Activated CD4-positive, alpha-beta memory T cell treated with anti-CD3 and anti-CD28 coated beads for 36 hours (primary cell): ENCODE results near the gene SSX2. TPM values are rescaled to one million over a fixed set of nuclear protein-coding genes. Genes with fewer than 3 reads are reported as not detected.
"Not testable (repeated sequence)": the region's sequence is repeated elsewhere in the genome, so short reads cannot be mapped to it uniquely, and the experiment has no call there.

Source experiments
- CTCF ChIA-PET: fragments of 350-600 bp; sonication (Branson Sonifier 250); formaldehyde crosslinking; loops from one replicate; lab custom pipeline; 2021; ENCODE audit warnings: antibody characterized with exemption, inconsistent platforms; lab: Charles Lee
- POLR2A ChIA-PET: fragments of 350-600 bp; sonication (Branson Sonifier 250); formaldehyde crosslinking; loops from one replicate; lab custom pipeline; 2021; ENCODE audit warnings: antibody characterized with exemption; lab: Charles Lee
- DNase-seq: peaks from one replicate; pipeline ENCODE4 v3.0.0-alpha.2; 2020
- H3K27ac Mint-ChIP-seq: one replicate; pipeline ENCODE4 v1.8.0; 2021; ENCODE audit warnings: mixed read lengths
- H3K27me3 Mint-ChIP-seq: one replicate; pipeline ENCODE4 v1.8.0; 2021; ENCODE audit warnings: mixed read lengths
- H3K36me3 Mint-ChIP-seq: one replicate; pipeline ENCODE4 v1.8.0; 2021; ENCODE audit warnings: mixed read lengths
- H3K4me1 Mint-ChIP-seq: one replicate; pipeline ENCODE4 v1.8.0; 2021; ENCODE audit warnings: low read depth, mixed read lengths
- H3K4me3 Mint-ChIP-seq: one replicate; pipeline ENCODE4 v1.8.0; 2021; ENCODE audit warnings: mild to moderate bottlenecking, mixed read lengths
- H3K9me3 Mint-ChIP-seq: one replicate; pipeline ENCODE4 v1.8.0; 2021; ENCODE audit warnings: mixed read lengths
- intact Hi-C: fragments of 100-400 bp; cut with micrococcal nuclease; formaldehyde crosslinking; loops from one replicate; pipeline ENCODE4 v1.15.1; 2023
- total RNA-seq, 2 experiments: library from RNA; stranded (reverse); gene quantifications; one replicate each; pipeline ENCODE4 v1.2.3, GENCODE V29; 2021

Gene SSX2
- not detected for total RNA-seq

GRCh38 chrX:52707078-52707477 lies at the start of gene SSX2:
TSS of gene SSX2 (minus strand) at chrX:52707178. CDS start at chrX:52705749, 1,429 bp downstream.
- H3K4me1 Mint-ChIP-seq, intact Hi-C loops, H3K9me3 Mint-ChIP-seq, H3K27ac Mint-ChIP-seq, H3K4me3 Mint-ChIP-seq, POLR2A ChIA-PET, H3K27me3 Mint-ChIP-seq, DNase-seq, H3K36me3 Mint-ChIP-seq, CTCF ChIA-PET: not testable (repeated sequence)

GRCh38 chrX:52750952-52751351 lies 44.0 kb upstream of the SSX2 start, which contains the start of gene SSX2B:
TSS of gene SSX2B (plus strand) at chrX:52751252. CDS start at chrX:52752681, 1,429 bp downstream.
- H3K4me3 Mint-ChIP-seq, H3K9me3 Mint-ChIP-seq, intact Hi-C loops, CTCF ChIA-PET, H3K27me3 Mint-ChIP-seq, POLR2A ChIA-PET, DNase-seq, H3K27ac Mint-ChIP-seq, H3K36me3 Mint-ChIP-seq, H3K4me1 Mint-ChIP-seq: not testable (repeated sequence)

- H3K9me3 Mint-ChIP-seq, H3K36me3 Mint-ChIP-seq, H3K27me3 Mint-ChIP-seq, H3K27ac Mint-ChIP-seq, DNase-seq, POLR2A ChIA-PET, intact Hi-C loops, H3K4me1 Mint-ChIP-seq, H3K4me3 Mint-ChIP-seq, CTCF ChIA-PET: not testable (repeated sequence)
Measured at GRCh38 chrX:52692034-52692433, 14.9 kb downstream of the SSX2 start.

DNA sequence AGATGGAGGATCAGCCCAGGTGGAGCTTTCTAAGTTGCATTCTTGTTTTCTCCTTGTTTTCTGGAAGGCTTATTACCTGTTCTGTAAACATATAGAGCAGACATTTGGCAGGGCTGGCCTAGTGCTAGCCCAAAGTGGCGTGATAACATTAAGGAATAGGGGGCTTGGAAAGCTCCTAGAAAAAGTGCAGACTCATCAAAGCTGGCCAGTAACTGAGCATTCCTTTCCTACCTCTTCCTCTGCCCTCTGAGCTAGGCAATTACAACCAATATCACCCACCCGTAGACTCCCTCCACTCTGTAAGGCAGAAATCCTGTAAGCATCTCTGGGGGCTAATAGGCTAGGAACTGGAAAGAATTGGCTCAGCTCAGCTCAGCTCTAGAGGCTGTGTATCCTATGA lies 44.8 kb downstream of the SSX2 start:
- H3K36me3 Mint-ChIP-seq, H3K27me3 Mint-ChIP-seq, CTCF ChIA-PET, H3K4me1 Mint-ChIP-seq, H3K27ac Mint-ChIP-seq, POLR2A ChIA-PET, DNase-seq, intact Hi-C loops, H3K4me3 Mint-ChIP-seq, H3K9me3 Mint-ChIP-seq: not testable (repeated sequence)

DNA sequence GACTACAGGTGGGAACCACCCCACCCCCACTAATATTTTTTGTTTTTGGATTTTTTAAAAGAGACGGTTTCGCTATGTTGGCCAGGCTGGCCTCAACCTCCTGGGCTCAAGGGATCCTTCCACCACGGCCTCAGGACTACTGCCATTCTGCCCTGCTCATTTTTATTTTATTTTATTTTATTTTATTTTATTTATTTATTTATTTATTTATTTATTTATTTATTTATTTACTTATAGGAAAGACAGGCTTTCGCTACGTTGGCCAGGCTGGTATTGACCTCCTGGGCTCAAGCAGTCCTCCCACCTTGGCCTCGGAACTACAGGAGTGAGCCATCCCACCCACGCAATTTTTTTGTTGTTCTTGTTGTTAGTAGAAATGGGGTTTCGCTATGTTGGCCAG lies 51.5 kb downstream of the SSX2 start:
- DNase-seq, H3K27me3 Mint-ChIP-seq, POLR2A ChIA-PET, H3K27ac Mint-ChIP-seq, intact Hi-C loops, H3K4me1 Mint-ChIP-seq, H3K9me3 Mint-ChIP-seq, H3K4me3 Mint-ChIP-seq, H3K36me3 Mint-ChIP-seq, CTCF ChIA-PET: not testable (repeated sequence)

- H3K27ac Mint-ChIP-seq, CTCF ChIA-PET, H3K4me3 Mint-ChIP-seq, H3K27me3 Mint-ChIP-seq, POLR2A ChIA-PET, intact Hi-C loops, H3K4me1 Mint-ChIP-seq, H3K9me3 Mint-ChIP-seq, DNase-seq, H3K36me3 Mint-ChIP-seq: not testable (repeated sequence)
Measured at GRCh38 chrX:52654800-52655199, 52.2 kb downstream of the SSX2 start, which contains the start of gene SSX7. TSS of gene SSX7 (minus strand) at chrX:52654900. CDS start at chrX:52653472, 1,428 bp downstream.

DNA sequence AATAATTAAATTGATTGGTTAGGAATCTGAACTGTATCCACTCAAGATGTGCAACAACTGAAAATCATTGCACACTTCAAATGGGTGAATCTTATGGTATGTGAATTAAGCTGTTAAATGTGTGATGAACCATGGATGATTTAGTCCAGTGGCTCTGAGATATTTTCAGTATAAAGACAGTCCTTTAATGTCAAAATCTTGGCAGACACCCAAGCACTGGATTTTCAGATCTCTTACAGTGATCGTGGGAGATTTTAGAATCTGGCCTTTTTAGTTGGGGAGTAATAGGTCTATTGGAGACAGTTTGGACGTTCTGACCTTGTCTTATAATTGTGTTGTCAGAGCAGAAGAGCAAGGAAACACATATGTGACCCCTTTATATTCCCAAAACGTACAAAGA lies 56.3 kb downstream of the SSX2 start:
- H3K9me3 Mint-ChIP-seq, H3K27me3 Mint-ChIP-seq, H3K4me3 Mint-ChIP-seq, POLR2A ChIA-PET, DNase-seq, CTCF ChIA-PET, intact Hi-C loops, H3K4me1 Mint-ChIP-seq, H3K36me3 Mint-ChIP-seq, H3K27ac Mint-ChIP-seq: not testable (repeated sequence)

DNA sequence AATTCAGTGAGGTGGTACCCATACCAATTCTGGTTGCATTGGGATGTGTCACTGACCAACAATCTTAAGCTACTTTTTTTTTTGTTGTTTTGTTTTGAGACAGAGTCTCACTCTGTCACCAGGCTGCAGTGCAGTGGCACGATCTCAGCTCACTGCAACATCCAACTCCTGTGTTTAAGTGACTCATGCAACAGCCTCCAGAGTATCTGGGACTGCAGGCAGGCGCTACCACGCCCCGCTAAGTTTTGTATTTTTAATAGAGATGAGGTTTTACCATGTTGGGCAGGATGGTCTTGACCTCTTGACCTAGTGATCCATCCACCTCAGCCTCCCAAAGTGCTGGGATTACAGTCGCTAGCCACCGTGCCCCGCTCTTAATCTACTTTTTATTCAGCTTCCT lies 58.0 kb downstream of the SSX2 start:
- H3K9me3 Mint-ChIP-seq, CTCF ChIA-PET, H3K27ac Mint-ChIP-seq, H3K4me1 Mint-ChIP-seq, POLR2A ChIA-PET, DNase-seq, H3K27me3 Mint-ChIP-seq, H3K36me3 Mint-ChIP-seq, intact Hi-C loops, H3K4me3 Mint-ChIP-seq: not testable (repeated sequence)

Other genes with a start within 250 kb of the SSX2 start
- not detected for gene XAGE1A, start 211.4 kb downstream of the SSX2 start, total RNA-seq
- gene XAGE1B, start 190.1 kb downstream of the SSX2 start, total RNA-seq, result not detected
- not detected for gene SSX7, start 52.3 kb downstream of the SSX2 start, total RNA-seq
- not detected for gene SSX2B, start 44.1 kb upstream of the SSX2 start, total RNA-seq
- gene SPANXN5, start 90.2 kb upstream of the SSX2 start, total RNA-seq, result not detected
- gene XAGE5, start 104.1 kb upstream of the SSX2 start, total RNA-seq, result not detected
- gene XAGE3, start 160.9 kb upstream of the SSX2 start, total RNA-seq, result not detected
- 10 to 100 TPM; 13.0 to 14.2 TPM for gene FAM156B, start 190.2 kb upstream of the SSX2 start, total RNA-seq